GM21737 (cell line): ENCODE data around the gene DENND6B.

Experiments
- ATAC-seq: cut with Tn5 transposase; IDR thresholded peaks from one replicate; pipeline ENCODE4 v1.9.1; 2021; ENCODE audit warnings: mild to moderate bottlenecking, moderate library complexity; ENCODE audit not compliant: unreplicated experiment

DENND6B gene

GRCh38 chr22:50305393-50305922 is 21.4 kb downstream of the DENND6B start:
- ATAC-seq: no peak

GRCh38 chr22:50304528-50305392 is 22.1 kb downstream of the DENND6B start:
- no peak for ATAC-seq

GRCh38 chr22:50303848-50304527 is 22.8 kb downstream of the DENND6B start:
- no peak for ATAC-seq

- no peak for ATAC-seq
Observed at GRCh38 chr22:50303515-50303847, 23.3 kb downstream of the DENND6B start.

- ATAC-seq: no peak
Observed at GRCh38 chr22:50302564-50302963, 24.2 kb downstream of the DENND6B start.

GRCh38 chr22:50302041-50302541 is 24.7 kb downstream of the DENND6B start:
- no peak for ATAC-seq

GRCh38 chr22:50301581-50301991 is 25.2 kb downstream of the DENND6B start:
- no peak for ATAC-seq

GRCh38 chr22:50300620-50301257 is 26.1 kb downstream of the DENND6B start:
- ATAC-seq: no peak

GRCh38 chr22:50299785-50300619 is 26.8 kb downstream of the DENND6B start:
- no peak for ATAC-seq

- no peak for ATAC-seq
Observed at GRCh38 chr22:50298937-50299784, 27.7 kb downstream of the DENND6B start.

- ATAC-seq: no peak
Observed at GRCh38 chr22:50298266-50298637, 28.6 kb downstream of the DENND6B start.

- no peak for ATAC-seq
Observed at GRCh38 chr22:50297510-50298265, 29.1 kb downstream of the DENND6B start.

- ATAC-seq: no peak
Observed at GRCh38 chr22:50296658-50297490, 29.9 kb downstream of the DENND6B start.

- no peak for ATAC-seq
Observed at GRCh38 chr22:50294319-50294656, 32.5 kb downstream of the DENND6B start.

- ATAC-seq: no peak
Observed at GRCh38 chr22:50293441-50294318, 33.1 kb downstream of the DENND6B start.

GRCh38 chr22:50292643-50293440 is 34.0 kb downstream of the DENND6B start:
- no peak for ATAC-seq
